ENCODE measurements around the gene HSPA12A. TPM values are rescaled to one million over a fixed set of nuclear protein-coding genes. Genes with fewer than 3 reads are reported as not detected.

HSPA12A gene
- total RNA-seq, 1 donor from 2014 or later, result 5.1 TPM

DNA sequence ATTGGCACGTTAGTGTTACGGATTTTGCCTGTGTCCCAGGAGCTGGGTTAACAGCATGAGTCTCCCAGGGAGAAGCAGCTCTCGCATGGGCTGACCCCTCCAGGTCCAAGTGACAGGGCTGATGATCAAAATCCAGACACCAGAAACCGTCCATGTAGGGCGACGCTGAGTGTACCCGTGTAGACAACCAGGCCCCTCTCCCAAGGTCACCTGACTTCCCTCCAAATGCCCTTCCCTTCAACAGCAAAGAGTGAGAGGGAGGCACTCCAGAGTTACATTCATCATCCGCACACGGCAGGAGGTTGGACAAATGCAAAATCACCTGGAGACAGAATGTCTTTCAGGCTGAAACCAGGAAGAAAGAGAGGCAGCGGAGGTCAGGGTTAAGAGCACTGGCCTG is 14.9 kb upstream of the HSPA12A start:
- Mint-ChIP-seq H3K4me1 (no peaks in the 10 kb centered on the region), H3K36me3 (ENCODE audit: low read depth) (no peaks in the 10 kb centered on the region), H3K4me3 (no peak overlapping the region), H3K9me3 (peaks cover 3% of the 10 kb centered on the region), H3K27ac (no peak overlapping the region), H3K27me3 (peaks cover 4% of the 10 kb centered on the region)
- POLR2A ChIA-PET, result no interaction called here
- intact Hi-C loops (cut with micrococcal nuclease), result no loop called here
- DNase-seq, result no peak
- CTCF ChIA-PET, result no interaction called here
- no peak for TF ChIP-seq CTCF (IDR thresholded peaks at IDR 0.05)
- ATAC-seq (ENCODE audit: low read depth), result no peak

DNA sequence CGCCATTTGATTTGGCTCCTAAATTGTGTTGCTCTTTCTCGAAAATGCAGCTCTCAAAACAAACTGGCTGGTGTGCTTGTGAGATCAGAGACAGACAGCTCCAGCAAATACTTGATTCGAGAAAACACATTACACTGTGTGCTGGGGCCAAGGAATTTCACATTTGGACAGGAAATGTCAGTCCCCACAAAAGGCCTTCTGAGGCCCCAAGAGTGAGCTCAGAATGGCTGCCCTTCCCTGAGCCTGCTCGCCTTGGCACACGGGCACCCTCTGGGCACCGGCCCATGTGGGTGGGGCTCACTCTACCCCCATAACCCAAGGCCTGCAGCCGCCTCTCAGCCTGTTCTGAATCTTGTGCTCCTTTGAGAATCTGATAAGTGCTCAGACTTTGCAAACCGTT is 13.9 kb upstream of the HSPA12A start:
- H3K9me3 Mint-ChIP-seq, result peaks cover 3% of the 10 kb centered on the region
- no peak for ATAC-seq (ENCODE audit: low read depth)
- ChIA-PET CTCF (no interaction called here), POLR2A (no interaction called here)
- DNase-seq, result no peak
- no peaks in the 10 kb centered on the region for H3K36me3 Mint-ChIP-seq (ENCODE audit: low read depth)
- no peaks in the 10 kb centered on the region for H3K4me1 Mint-ChIP-seq
- no peak overlapping the region for H3K4me3 Mint-ChIP-seq
- no peak for TF ChIP-seq CTCF (IDR thresholded peaks at IDR 0.05)
- H3K27me3 Mint-ChIP-seq, result peaks cover 5% of the 10 kb centered on the region
- intact Hi-C loops (cut with micrococcal nuclease), result no loop called here
- H3K27ac Mint-ChIP-seq, result no peak overlapping the region

GRCh38 chr10:116753759-116754158 is 11.4 kb upstream of the HSPA12A start:
- ATAC-seq (ENCODE audit: low read depth) (no peak), DNase-seq (no peak)
- H3K27ac Mint-ChIP-seq, result no peak overlapping the region
- peaks cover 8% of the 10 kb centered on the region for H3K27me3 Mint-ChIP-seq
- H3K9me3 Mint-ChIP-seq, result peaks cover 3% of the 10 kb centered on the region
- H3K36me3 Mint-ChIP-seq (ENCODE audit: low read depth), result no peaks in the 10 kb centered on the region
- H3K4me1 Mint-ChIP-seq, result no peaks in the 10 kb centered on the region
- no peak for TF ChIP-seq CTCF (IDR thresholded peaks at IDR 0.05)
- CTCF ChIA-PET, result no interaction called here
- POLR2A ChIA-PET, result no interaction called here
- no peak overlapping the region for H3K4me3 Mint-ChIP-seq
- intact Hi-C loops (cut with micrococcal nuclease), result no loop called here

GRCh38 chr10:116752969-116753665 is 10.8 kb upstream of the HSPA12A start:
- intact Hi-C loops (cut with micrococcal nuclease), result no loop called here
- POLR2A ChIA-PET, result no interaction called here
- CTCF ChIA-PET, result no interaction called here
- Mint-ChIP-seq H3K4me3 (no peak overlapping the region), H3K9me3 (peaks cover 3% of the 10 kb centered on the region), H3K36me3 (ENCODE audit: low read depth) (no peaks in the 10 kb centered on the region), H3K27ac (no peak overlapping the region), H3K27me3 (peaks cover 8% of the 10 kb centered on the region), H3K4me1 (no peaks in the 10 kb centered on the region)
- DNase-seq, result no peak
- no peak for ATAC-seq (ENCODE audit: low read depth)
- no peak for TF ChIP-seq CTCF (IDR thresholded peaks at IDR 0.05)

DNA sequence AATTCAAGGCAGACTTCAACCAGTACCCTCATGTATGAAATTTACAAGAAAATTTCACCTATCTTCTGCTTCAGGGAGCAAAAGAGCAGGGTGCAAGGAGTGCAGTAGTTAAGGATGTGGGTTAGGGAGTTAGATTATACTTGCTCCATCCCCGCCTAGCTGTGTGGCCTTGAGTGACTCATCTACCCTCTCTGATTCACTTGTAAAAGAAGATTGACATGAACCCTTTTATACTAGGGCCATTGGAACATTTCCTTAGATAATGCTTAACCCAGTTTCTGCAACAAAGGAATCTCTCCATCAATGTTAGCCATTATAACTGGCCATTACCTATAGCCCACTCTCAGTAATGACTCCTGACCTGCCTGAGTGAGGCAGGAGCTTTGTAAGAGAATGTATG is 10.2 kb upstream of the HSPA12A start:
- no peak overlapping the region for H3K4me3 Mint-ChIP-seq
- ChIA-PET POLR2A (no interaction called here), CTCF (no interaction called here)
- DNase-seq (no peak), ATAC-seq (ENCODE audit: low read depth) (no peak)
- peaks cover 8% of the 10 kb centered on the region for H3K27me3 Mint-ChIP-seq
- H3K27ac Mint-ChIP-seq, result no peak overlapping the region
- H3K4me1 Mint-ChIP-seq, result no peaks in the 10 kb centered on the region
- H3K9me3 Mint-ChIP-seq, result peaks cover 3% of the 10 kb centered on the region
- intact Hi-C loops (cut with micrococcal nuclease), result no loop called here
- H3K36me3 Mint-ChIP-seq (ENCODE audit: low read depth), result no peaks in the 10 kb centered on the region
- TF ChIP-seq CTCF (IDR thresholded peaks at IDR 0.05), result no peak
